Mammary epithelial cell (primary cell): ENCODE measurements around the gene POLH.

Source experiments
- EZH2 ChIP-seq: IDR thresholded peaks from 2 replicates; pipeline ENCODE4 v1.6.1; 2012; ENCODE audit warnings: low read length, inconsistent platforms, borderline replicate concordance
- TF ChIP-seq, protein P1 (sequence below), 2 donors: IDR thresholded peaks in 1 of 2; conservative IDR thresholded peaks in 1 of 2; 2 replicates each; pipeline ENCODE4 v1.5.1; 2011 to 2012; ENCODE audit warnings: inconsistent platforms in 2 of 2, low read length in 2 of 2, mild to moderate bottlenecking in 2 of 2, control low read depth in 1 of 2, low read depth in 1 of 2; ENCODE audit not compliant: insufficient read depth in 1 of 2; ENCODE audit errors: extremely low read depth in 1 of 2

DNA sequence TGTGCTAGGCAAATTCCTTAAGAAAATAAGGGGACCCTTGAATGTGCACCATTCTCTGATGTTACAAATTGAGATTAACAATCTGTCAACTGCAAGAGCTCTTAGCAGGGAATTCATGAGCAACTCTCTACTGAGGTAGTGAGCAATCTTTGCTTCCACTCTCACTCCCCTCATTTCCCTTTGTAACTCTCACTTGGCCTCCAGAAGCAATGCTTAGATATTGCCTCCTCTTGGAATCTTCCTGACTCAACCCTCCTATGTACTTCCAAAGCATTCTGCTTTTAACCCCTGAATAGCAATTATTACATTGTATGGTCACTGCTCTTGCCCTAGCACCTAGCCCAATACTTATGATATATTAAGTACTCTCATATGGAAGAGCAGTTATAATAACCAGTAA lies 16.7 kb upstream of the POLH start:
- TF ChIP-seq, protein P1, sequence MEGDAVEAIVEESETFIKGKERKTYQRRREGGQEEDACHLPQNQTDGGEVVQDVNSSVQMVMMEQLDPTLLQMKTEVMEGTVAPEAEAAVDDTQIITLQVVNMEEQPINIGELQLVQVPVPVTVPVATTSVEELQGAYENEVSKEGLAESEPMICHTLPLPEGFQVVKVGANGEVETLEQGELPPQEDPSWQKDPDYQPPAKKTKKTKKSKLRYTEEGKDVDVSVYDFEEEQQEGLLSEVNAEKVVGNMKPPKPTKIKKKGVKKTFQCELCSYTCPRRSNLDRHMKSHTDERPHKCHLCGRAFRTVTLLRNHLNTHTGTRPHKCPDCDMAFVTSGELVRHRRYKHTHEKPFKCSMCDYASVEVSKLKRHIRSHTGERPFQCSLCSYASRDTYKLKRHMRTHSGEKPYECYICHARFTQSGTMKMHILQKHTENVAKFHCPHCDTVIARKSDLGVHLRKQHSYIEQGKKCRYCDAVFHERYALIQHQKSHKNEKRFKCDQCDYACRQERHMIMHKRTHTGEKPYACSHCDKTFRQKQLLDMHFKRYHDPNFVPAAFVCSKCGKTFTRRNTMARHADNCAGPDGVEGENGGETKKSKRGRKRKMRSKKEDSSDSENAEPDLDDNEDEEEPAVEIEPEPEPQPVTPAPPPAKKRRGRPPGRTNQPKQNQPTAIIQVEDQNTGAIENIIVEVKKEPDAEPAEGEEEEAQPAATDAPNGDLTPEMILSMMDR (conservative IDR thresholded peaks at IDR 0.05 in 1 of 2, IDR thresholded peaks at IDR 0.05 in 1 of 2; ENCODE audit: extremely low read depth in 1 of 2, insufficient read depth in 1 of 2, low read depth in 1 of 2, low read length in 2 of 2): no peak
- TF ChIP-seq EZH2: no peak
